Hepatocyte (in vitro differentiated cells): ENCODE results near the gene SGTB.

Experiments used
- EZH2 ChIP-seq: fragments of 200-600 bp; sonication (generic); IDR thresholded peaks from 2 replicates; pipeline ENCODE4 v1.6.1; 2016; ENCODE audit warnings: antibody characterized with exemption, mild to moderate bottlenecking, borderline replicate concordance
- TF ChIP-seq, protein P1 (sequence below): fragments of 200-600 bp; sonication (generic); IDR thresholded peaks from 2 replicates; pipeline ENCODE4 v1.5.1; 2016; ENCODE audit warnings: antibody characterized with exemption, mild to moderate bottlenecking; ENCODE audit not compliant: poor library complexity

DNA sequence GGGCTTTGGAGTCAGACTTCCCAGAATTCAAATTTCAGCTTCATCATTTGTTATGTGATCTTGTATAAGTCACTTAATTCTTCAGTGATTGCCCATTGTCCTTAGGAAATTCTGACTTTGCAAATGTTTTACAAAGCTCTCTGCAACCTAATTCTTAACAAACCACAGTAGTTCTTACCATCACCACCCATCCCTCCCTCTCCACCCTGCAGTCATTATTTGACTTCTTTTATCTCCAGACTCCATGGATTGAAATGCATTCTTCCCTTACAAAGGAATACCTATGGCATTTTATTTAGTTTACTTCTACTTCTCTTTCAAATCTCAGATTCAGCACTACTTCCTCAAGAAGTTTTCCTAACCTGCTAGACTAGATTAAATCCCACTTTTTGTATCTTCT, 74.0 kb downstream of the SGTB start:
- no peak for TF ChIP-seq EZH2
- TF ChIP-seq, protein P1, sequence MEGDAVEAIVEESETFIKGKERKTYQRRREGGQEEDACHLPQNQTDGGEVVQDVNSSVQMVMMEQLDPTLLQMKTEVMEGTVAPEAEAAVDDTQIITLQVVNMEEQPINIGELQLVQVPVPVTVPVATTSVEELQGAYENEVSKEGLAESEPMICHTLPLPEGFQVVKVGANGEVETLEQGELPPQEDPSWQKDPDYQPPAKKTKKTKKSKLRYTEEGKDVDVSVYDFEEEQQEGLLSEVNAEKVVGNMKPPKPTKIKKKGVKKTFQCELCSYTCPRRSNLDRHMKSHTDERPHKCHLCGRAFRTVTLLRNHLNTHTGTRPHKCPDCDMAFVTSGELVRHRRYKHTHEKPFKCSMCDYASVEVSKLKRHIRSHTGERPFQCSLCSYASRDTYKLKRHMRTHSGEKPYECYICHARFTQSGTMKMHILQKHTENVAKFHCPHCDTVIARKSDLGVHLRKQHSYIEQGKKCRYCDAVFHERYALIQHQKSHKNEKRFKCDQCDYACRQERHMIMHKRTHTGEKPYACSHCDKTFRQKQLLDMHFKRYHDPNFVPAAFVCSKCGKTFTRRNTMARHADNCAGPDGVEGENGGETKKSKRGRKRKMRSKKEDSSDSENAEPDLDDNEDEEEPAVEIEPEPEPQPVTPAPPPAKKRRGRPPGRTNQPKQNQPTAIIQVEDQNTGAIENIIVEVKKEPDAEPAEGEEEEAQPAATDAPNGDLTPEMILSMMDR: no peak
